ENCODE results near the gene RTKN2.
A peak's percentile ranks its signal among the peaks of the same experiment; 100 is the strongest.

RTKN2 gene

DNA sequence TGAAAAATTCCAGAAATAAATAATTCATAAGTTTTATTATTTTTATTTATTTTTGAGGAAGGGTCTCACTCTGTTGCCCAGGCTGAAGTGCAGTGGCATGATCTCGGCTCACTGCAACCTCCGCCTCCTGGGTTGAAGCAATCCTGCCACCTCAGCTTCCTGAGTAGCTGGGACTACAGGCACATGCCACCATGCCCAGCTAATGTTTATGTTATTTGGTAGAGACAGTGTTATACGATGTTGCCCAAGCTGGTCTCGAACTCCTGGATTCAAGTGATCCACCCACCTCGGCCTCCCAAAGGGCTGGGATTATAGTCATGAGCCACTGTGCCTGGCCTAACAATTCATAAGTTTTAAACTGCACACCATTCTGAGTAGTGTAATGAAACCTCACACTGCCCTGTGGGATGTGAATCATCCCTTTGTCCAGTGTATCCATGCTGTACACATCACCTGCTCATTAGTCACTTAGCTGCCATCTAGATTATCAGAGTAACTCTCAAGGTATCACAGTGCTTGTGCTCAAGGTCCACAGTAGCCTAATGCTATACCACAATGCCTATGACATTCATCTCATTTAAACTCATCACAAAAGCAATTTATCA, 17.9 kb downstream of the RTKN2 start:
- Histone ChIP-seq H3K27ac (ENCODE audit: insufficient read depth in 1 of 2, low read depth in 1 of 2, low read length in 2 of 2, poor library complexity in 1 of 2, severe bottlenecking in 2 of 2) (no peak overlapping the region), H3K9me3 (ENCODE audit: control extremely low read depth in 1 of 5, control insufficient read depth in 4 of 5, insufficient read depth in 2 of 5, low read depth in 1 of 5, low read length in 4 of 5) (peaks cover 0 to 2% (median 0%) of the 10 kb centered on the region in 5 experiments), H3K4me1 (ENCODE audit: control extremely low read depth in 1 of 4, control insufficient read depth in 4 of 4, insufficient read depth in 4 of 4, low read length in 3 of 4) (peaks cover 0 to 3% (median 0%) of the 10 kb centered on the region in 4 experiments), H3K27me3 (replicated peaks in 2 of 5; ENCODE audit: control insufficient read depth in 4 of 5, insufficient read depth in 5 of 5, low read length in 4 of 5) (no peaks in the 10 kb centered on the region), H3K36me3 (ENCODE audit: control insufficient read depth in 4 of 4, insufficient read depth in 4 of 4, low read length in 3 of 4) (no peaks in the 10 kb centered on the region), H3K4me3 (ENCODE audit: control insufficient read depth in 1 of 7, extremely low read depth in 1 of 7, insufficient read depth in 4 of 7, low read depth in 2 of 7, low read length in 6 of 7) (no peak overlapping the region)
- WGBS (ENCODE audit: insufficient coverage): 100% methylated on average over 3 of the region's 5 CpGs
- CTCF ChIA-PET: no interaction called here
- POLR2A ChIA-PET: no interaction called here
- DNase-seq: no peak

DNA sequence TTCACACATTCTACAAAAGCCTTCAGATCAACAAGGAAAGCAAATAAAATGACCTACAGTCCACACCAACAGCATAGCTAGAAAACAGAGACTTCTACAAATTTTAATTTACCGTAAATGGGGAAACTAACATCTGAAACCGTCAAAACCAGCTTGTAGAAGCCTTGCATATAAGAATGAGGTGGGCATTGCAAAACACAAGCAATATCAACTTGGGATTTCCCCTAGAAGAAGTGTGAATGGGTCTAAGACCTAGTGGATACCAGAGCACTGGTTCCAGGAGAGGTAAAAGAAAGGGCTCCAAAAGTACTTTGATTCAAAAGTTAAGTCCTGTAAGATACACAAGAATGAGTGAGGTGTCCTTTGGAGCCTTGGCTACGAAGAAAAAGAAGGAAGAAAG, 18.7 kb downstream of the RTKN2 start:
- 82% methylated on average over 2 of the region's 3 CpGs for WGBS (ENCODE audit: insufficient coverage)
- POLR2A ChIA-PET: no interaction called here

DNA sequence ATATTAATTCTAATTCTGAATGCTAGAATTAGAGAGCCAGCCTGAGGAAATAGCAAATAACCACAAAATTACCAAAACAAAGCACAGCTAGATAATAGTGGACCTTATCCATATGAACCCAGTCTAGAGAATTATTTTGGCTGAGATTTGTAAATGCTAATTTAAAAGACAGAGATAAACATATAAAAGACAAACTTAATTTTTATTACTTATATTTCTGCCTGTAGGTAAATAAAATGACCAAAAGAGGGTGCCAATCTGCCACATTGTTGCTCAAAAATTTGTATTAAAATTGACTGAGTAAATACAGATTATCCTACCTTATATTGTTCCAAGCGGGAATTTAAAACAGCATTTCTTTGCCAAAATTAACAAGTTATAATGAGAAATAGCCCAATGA, 20.2 kb downstream of the RTKN2 start:
- WGBS (ENCODE audit: insufficient coverage): no CpG with 5 or more reads among the region's 1 CpG
- POLR2A ChIA-PET: interaction anchor here (0.6 kb wide), 1 partner anchor 141 kb away, joined by 3 read pairs; no protein-coding TSS in a partner anchor

More for the DNA sequence above, 18.7 kb downstream of the RTKN2 start:
- no peak for DNase-seq
- Histone ChIP-seq H3K27me3 (replicated peaks in 2 of 5; ENCODE audit: control insufficient read depth in 4 of 5, insufficient read depth in 5 of 5, low read length in 4 of 5) (no peaks in the 10 kb centered on the region), H3K27ac (ENCODE audit: insufficient read depth in 1 of 2, low read depth in 1 of 2, low read length in 2 of 2, poor library complexity in 1 of 2, severe bottlenecking in 2 of 2) (no peak overlapping the region), H3K36me3 (ENCODE audit: control insufficient read depth in 4 of 4, insufficient read depth in 4 of 4, low read length in 3 of 4) (no peaks in the 10 kb centered on the region), H3K4me3 (ENCODE audit: control insufficient read depth in 1 of 7, extremely low read depth in 1 of 7, insufficient read depth in 4 of 7, low read depth in 2 of 7, low read length in 6 of 7) (no peak overlapping the region), H3K4me1 (ENCODE audit: control extremely low read depth in 1 of 4, control insufficient read depth in 4 of 4, insufficient read depth in 4 of 4, low read length in 3 of 4) (peaks cover 0 to 3% (median 0%) of the 10 kb centered on the region in 4 experiments), H3K9me3 (ENCODE audit: control extremely low read depth in 1 of 5, control insufficient read depth in 4 of 5, insufficient read depth in 2 of 5, low read depth in 1 of 5, low read length in 4 of 5) (peaks cover 0 to 2% (median 0%) of the 10 kb centered on the region in 5 experiments)
- CTCF ChIA-PET: interaction anchor here (1.3 to 2.2 kb wide), 3 partner anchors 8 to 211 kb away, joined by 3 to 14 read pairs (median 8); no protein-coding TSS in a partner anchor

DNA sequence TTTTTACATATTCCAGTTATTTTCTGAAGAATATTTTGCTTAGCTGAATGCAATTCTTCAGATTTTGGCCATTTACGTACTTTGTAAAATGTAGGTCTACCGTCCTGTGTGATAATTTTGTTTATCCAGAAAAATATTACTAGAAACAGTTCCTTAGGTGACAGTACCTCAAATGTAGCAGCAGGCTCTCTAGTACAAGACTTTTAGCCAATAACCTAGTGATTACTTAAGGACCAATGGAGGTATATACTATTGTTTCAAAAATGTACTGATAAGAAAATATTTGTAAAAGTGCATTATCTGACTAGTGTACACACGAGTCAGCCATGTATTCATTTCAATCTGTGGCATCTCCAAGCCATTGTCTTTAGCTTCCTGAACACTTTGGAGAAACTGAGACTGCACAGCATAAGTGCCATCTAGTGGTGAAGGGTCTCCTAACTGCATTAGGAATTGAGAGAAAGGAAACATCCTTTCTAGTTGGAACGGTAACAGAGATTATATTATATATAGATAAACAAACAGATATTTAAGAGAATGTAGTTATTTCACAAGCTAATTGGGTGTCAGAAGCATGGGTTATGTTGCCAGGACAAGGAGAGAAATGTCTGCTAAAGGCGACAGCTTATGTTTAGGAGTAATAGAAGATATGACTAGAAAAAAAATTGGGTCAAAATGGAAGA, 23.7 kb downstream of the RTKN2 start:
- POLR2A ChIA-PET: no interaction called here
- H3K4me3 ChIP-seq (ENCODE audit: control insufficient read depth in 1 of 7, extremely low read depth in 1 of 7, insufficient read depth in 4 of 7, low read depth in 2 of 7, low read length in 6 of 7): peak overlapping the region in 1 of 7 experiments; percentile 34
- no peak overlapping the region for H3K27ac ChIP-seq (ENCODE audit: insufficient read depth in 1 of 2, low read depth in 1 of 2, low read length in 2 of 2, poor library complexity in 1 of 2, severe bottlenecking in 2 of 2)

More for the DNA sequence above, 20.2 kb downstream of the RTKN2 start:
- no peaks in the 10 kb centered on the region for H3K36me3 ChIP-seq (ENCODE audit: control insufficient read depth in 4 of 4, insufficient read depth in 4 of 4, low read length in 3 of 4)
- peak in 2 of 3 donors; percentile 19 to 27 for DNase-seq
- no peak overlapping the region for H3K27ac ChIP-seq (ENCODE audit: insufficient read depth in 1 of 2, low read depth in 1 of 2, low read length in 2 of 2, poor library complexity in 1 of 2, severe bottlenecking in 2 of 2)
- CTCF ChIA-PET: interaction anchor here (1.3 to 2.2 kb wide), 7 partner anchors 9 to 211 kb away, joined by 4 to 14 read pairs (median 7); no protein-coding TSS in a partner anchor
- no peak overlapping the region for H3K4me3 ChIP-seq (ENCODE audit: control insufficient read depth in 1 of 7, extremely low read depth in 1 of 7, insufficient read depth in 4 of 7, low read depth in 2 of 7, low read length in 6 of 7)
- peaks cover 2 to 16% (median 8%) of the 10 kb centered on the region in 4 experiments for H3K4me1 ChIP-seq (ENCODE audit: control extremely low read depth in 1 of 4, control insufficient read depth in 4 of 4, insufficient read depth in 4 of 4, low read length in 3 of 4)
- no peaks in the 10 kb centered on the region for H3K9me3 ChIP-seq (ENCODE audit: control extremely low read depth in 1 of 5, control insufficient read depth in 4 of 5, insufficient read depth in 2 of 5, low read depth in 1 of 5, low read length in 4 of 5)
- H3K27me3 ChIP-seq (replicated peaks in 2 of 5; ENCODE audit: control insufficient read depth in 4 of 5, insufficient read depth in 5 of 5, low read length in 4 of 5): no peaks in the 10 kb centered on the region

DNA sequence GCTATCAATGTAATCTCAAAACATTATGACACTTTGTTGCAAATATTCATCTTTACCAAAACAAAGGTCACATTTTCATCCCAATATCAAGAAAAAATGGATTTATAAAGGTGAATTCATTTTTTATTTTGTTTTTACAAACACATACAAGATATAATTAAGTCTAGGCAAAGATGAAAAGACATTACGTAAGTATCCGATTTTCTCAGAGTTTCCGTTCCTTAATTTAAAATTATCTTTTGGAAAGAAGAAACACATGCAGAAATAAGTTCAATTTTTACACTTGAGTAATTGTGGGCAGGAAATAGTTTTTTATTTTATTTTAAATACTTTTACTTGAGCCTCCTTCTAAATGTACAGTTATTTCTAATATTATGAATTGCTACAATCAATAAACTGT, 24.6 kb downstream of the RTKN2 start:
- no peaks in the 10 kb centered on the region for H3K9me3 ChIP-seq (ENCODE audit: control extremely low read depth in 1 of 5, control insufficient read depth in 4 of 5, insufficient read depth in 2 of 5, low read depth in 1 of 5, low read length in 4 of 5)
- no peaks in the 10 kb centered on the region for H3K27me3 ChIP-seq (replicated peaks in 2 of 5; ENCODE audit: control insufficient read depth in 4 of 5, insufficient read depth in 5 of 5, low read length in 4 of 5)
- CTCF ChIA-PET: interaction anchor here (0.9 to 3.5 kb wide), 11 partner anchors 13 to 422 kb away, joined by 3 to 72 read pairs (median 6); no protein-coding TSS in a partner anchor
- POLR2A ChIA-PET: no interaction called here
- no peak for DNase-seq
- peaks cover 11 to 30% (median 15%) of the 10 kb centered on the region in 4 experiments for H3K4me1 ChIP-seq (ENCODE audit: control extremely low read depth in 1 of 4, control insufficient read depth in 4 of 4, insufficient read depth in 4 of 4, low read length in 3 of 4)
- no peaks in the 10 kb centered on the region for H3K36me3 ChIP-seq (ENCODE audit: control insufficient read depth in 4 of 4, insufficient read depth in 4 of 4, low read length in 3 of 4)
- WGBS (ENCODE audit: insufficient coverage): 94% methylated on average over 3 of the region's 3 CpGs
- H3K4me3 ChIP-seq (ENCODE audit: control insufficient read depth in 1 of 7, extremely low read depth in 1 of 7, insufficient read depth in 4 of 7, low read depth in 2 of 7, low read length in 6 of 7): peak overlapping the region in 2 of 7 experiments; percentile 4 to 65
- H3K27ac ChIP-seq (ENCODE audit: insufficient read depth in 1 of 2, low read depth in 1 of 2, low read length in 2 of 2, poor library complexity in 1 of 2, severe bottlenecking in 2 of 2): no peak overlapping the region

More for the DNA sequence above, 23.7 kb downstream of the RTKN2 start:
- Histone ChIP-seq H3K4me1 (ENCODE audit: control extremely low read depth in 1 of 4, control insufficient read depth in 4 of 4, insufficient read depth in 4 of 4, low read length in 3 of 4) (peaks cover 11 to 28% (median 12%) of the 10 kb centered on the region in 4 experiments), H3K36me3 (ENCODE audit: control insufficient read depth in 4 of 4, insufficient read depth in 4 of 4, low read length in 3 of 4) (no peaks in the 10 kb centered on the region), H3K9me3 (ENCODE audit: control extremely low read depth in 1 of 5, control insufficient read depth in 4 of 5, insufficient read depth in 2 of 5, low read depth in 1 of 5, low read length in 4 of 5) (no peaks in the 10 kb centered on the region), H3K27me3 (replicated peaks in 2 of 5; ENCODE audit: control insufficient read depth in 4 of 5, insufficient read depth in 5 of 5, low read length in 4 of 5) (no peaks in the 10 kb centered on the region)
- peak; percentile 46 to 50 (median 49) for DNase-seq
- WGBS (ENCODE audit: insufficient coverage): 40% methylated on average over 1 of the region's 5 CpGs
- CTCF ChIA-PET: interaction anchor here (0.7 to 3.5 kb wide), 25 partner anchors 8 to 843 kb away, joined by 3 to 72 read pairs (median 3); no protein-coding TSS in a partner anchor

DNA sequence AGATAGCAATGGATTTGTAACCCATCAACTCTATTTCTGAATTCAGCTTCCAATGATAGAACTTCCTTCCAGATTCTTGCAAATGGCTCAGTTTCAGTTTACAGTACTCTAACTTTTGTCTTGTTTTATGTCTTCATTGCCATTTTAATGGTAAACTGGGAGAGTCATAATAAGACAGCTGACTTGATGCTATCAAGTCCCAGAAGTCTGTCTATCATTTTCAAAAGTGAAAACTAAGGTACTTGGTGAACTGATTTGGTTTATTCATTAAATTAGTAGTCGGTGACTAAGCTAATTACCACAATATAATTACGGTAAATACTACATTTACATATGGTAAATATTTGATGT, 25.0 kb downstream of the RTKN2 start:
- POLR2A ChIA-PET: no interaction called here
- Histone ChIP-seq H3K4me1 (ENCODE audit: control extremely low read depth in 1 of 4, control insufficient read depth in 4 of 4, insufficient read depth in 4 of 4, low read length in 3 of 4) (peaks cover 11 to 30% (median 15%) of the 10 kb centered on the region in 4 experiments), H3K27me3 (replicated peaks in 2 of 5; ENCODE audit: control insufficient read depth in 4 of 5, insufficient read depth in 5 of 5, low read length in 4 of 5) (no peaks in the 10 kb centered on the region), H3K27ac (ENCODE audit: insufficient read depth in 1 of 2, low read depth in 1 of 2, low read length in 2 of 2, poor library complexity in 1 of 2, severe bottlenecking in 2 of 2) (peak overlapping the region in 1 of 2 experiments; percentile 40), H3K36me3 (ENCODE audit: control insufficient read depth in 4 of 4, insufficient read depth in 4 of 4, low read length in 3 of 4) (no peaks in the 10 kb centered on the region), H3K4me3 (ENCODE audit: control insufficient read depth in 1 of 7, extremely low read depth in 1 of 7, insufficient read depth in 4 of 7, low read depth in 2 of 7, low read length in 6 of 7) (peak overlapping the region in 4 of 7 experiments; percentile 5 to 65 (median 40)), H3K9me3 (ENCODE audit: control extremely low read depth in 1 of 5, control insufficient read depth in 4 of 5, insufficient read depth in 2 of 5, low read depth in 1 of 5, low read length in 4 of 5) (no peaks in the 10 kb centered on the region)
- no CpG with 5 or more reads among the region's 2 CpGs for whole genome bisulfite sequencing (ENCODE audit: insufficient coverage)
- DNase-seq: no peak
- CTCF ChIA-PET: interaction anchor here (0.7 to 3.5 kb wide), 9 partner anchors 13 to 340 kb away, joined by 3 to 72 read pairs (median 3); no protein-coding TSS in a partner anchor

Data from common myeloid progenitor, CD34-positive (primary cell).